Thyroid gland (tissue), 4 donors: ENCODE results near the gene DIO1. TPM values are rescaled to one million over a fixed set of nuclear protein-coding genes. Genes with fewer than 3 reads are reported as not detected.
A peak's percentile ranks its signal among the peaks of the same experiment; 100 is the strongest.

Experiments
- DNase-seq, 2 donors: peaks; one replicate each; pipeline ENCODE4 v3.0.0-alpha.2; 2019
- H3K27ac ChIP-seq, 3 donors: fragments of 200-600 bp; sonication (generic); 1 replicate in 2 of 3; 2 replicates in 1 of 3; pipeline ENCODE4 v1.5.1; 2016 to 2019; ENCODE audit warnings: mild to moderate bottlenecking in 1 of 3, moderate library complexity in 1 of 3
- H3K27me3 ChIP-seq: fragments of 200-600 bp; sonication (generic); one replicate; pipeline ENCODE4 v1.5.1; 2019
- H3K36me3 ChIP-seq, 2 donors: fragments of 200-600 bp; sonication (generic); one replicate each; pipeline ENCODE4 v1.5.1; 2016 to 2019
- H3K4me1 ChIP-seq, 2 donors: fragments of 200-600 bp; sonication (generic); one replicate each; pipeline ENCODE4 v1.5.1; 2017 to 2019
- H3K4me3 ChIP-seq, 3 donors: fragments of 200-600 bp; sonication (generic); replicated peaks in 1 of 3; 1 replicate in 2 of 3; 2 replicates in 1 of 3; pipeline ENCODE4 v1.5.1; 2016; ENCODE audit warnings: mild to moderate bottlenecking in 1 of 3
- H3K9me3 ChIP-seq: fragments of 200-600 bp; sonication (generic); one replicate; pipeline ENCODE4 v1.5.1; 2017
- POLR2A ChIP-seq, 2 donors: fragments of 450-650 bp; IDR thresholded peaks; one replicate each; pipeline ENCODE4 v1.6.1; 2017; ENCODE audit warnings: antibody characterized with exemption in 2 of 2, mild to moderate bottlenecking in 2 of 2, moderate library complexity in 1 of 2
- WGBS, 2 donors: methylation state at CpG; one replicate each; pipeline ENCODE4 v1.1.5; 2017; 5-methylcytosine and 5-hydroxymethylcytosine counted together
- intact Hi-C: fragments of 100-400 bp; cut with DNase I; formaldehyde crosslinking; loops from one replicate; pipeline ENCODE4 v1.15.1; 2023
- total RNA-seq, 4 donors: library from RNA; depleted of rRNA; stranded (reverse); fragments of >200 nt; gene quantifications; one replicate each; pipeline ENCODE4 v1.2.3, GENCODE V29; 2016
- TF ChIP-seq, protein P1 (sequence below), 6 experiments: fragments of 200-600 bp in 3 of 6; fragments of 450-650 bp in 3 of 6; sonication (generic) in 3 of 6; IDR thresholded peaks; one replicate each; pipeline ENCODE4 v1.5.1; 2016 to 2019; ENCODE audit warnings: antibody characterized with exemption in 6 of 6, mild to moderate bottlenecking in 2 of 6, inconsistent platforms in 1 of 6, moderate library complexity in 1 of 6

The DIO1 gene
- total RNA-seq, 4 donors from 2014 or later: 219 to 492 (median 343) TPM

DNA sequence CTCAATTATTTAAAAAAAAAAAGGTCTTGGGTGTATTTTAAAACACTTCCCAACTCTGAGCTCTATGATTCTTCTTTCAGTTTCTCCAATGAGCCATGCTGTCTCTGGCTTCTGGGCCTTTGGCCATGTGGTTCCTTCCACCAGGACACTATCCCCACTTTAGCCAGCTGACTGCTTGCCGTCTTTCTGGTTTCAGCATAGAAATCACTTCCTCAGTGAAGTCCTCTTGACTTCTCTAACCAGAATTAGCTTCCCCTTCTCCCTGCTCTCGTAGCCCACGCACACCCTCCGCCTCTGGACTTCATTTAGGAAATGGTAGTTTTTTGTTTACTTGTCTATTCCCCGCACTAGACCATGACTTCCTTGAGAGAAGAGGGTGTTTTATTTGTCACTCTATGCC is 1.1 kb upstream of the DIO1 start:
- no peak overlapping the region for H3K4me3 ChIP-seq
- H3K27me3 ChIP-seq: no peaks in the 10 kb centered on the region
- intact Hi-C loops: no loop called here
- H3K4me1 ChIP-seq: peaks cover 13 to 36% of the 10 kb centered on the region in 2 donors
- no peaks in the 10 kb centered on the region for H3K36me3 ChIP-seq
- no peak for TF ChIP-seq POLR2A (IDR thresholded peaks at IDR 0.05)
- TF ChIP-seq, protein P1, sequence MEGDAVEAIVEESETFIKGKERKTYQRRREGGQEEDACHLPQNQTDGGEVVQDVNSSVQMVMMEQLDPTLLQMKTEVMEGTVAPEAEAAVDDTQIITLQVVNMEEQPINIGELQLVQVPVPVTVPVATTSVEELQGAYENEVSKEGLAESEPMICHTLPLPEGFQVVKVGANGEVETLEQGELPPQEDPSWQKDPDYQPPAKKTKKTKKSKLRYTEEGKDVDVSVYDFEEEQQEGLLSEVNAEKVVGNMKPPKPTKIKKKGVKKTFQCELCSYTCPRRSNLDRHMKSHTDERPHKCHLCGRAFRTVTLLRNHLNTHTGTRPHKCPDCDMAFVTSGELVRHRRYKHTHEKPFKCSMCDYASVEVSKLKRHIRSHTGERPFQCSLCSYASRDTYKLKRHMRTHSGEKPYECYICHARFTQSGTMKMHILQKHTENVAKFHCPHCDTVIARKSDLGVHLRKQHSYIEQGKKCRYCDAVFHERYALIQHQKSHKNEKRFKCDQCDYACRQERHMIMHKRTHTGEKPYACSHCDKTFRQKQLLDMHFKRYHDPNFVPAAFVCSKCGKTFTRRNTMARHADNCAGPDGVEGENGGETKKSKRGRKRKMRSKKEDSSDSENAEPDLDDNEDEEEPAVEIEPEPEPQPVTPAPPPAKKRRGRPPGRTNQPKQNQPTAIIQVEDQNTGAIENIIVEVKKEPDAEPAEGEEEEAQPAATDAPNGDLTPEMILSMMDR (IDR thresholded peaks at IDR 0.05): no peak
- 76 to 79% methylated on average over 5 of the region's 5 CpGs for WGBS, 2 donors
- H3K27ac ChIP-seq: peak overlapping the region; percentile 43 to 91 (median 78)
- H3K9me3 ChIP-seq: no peaks in the 10 kb centered on the region
- no peak for DNase-seq

DNA sequence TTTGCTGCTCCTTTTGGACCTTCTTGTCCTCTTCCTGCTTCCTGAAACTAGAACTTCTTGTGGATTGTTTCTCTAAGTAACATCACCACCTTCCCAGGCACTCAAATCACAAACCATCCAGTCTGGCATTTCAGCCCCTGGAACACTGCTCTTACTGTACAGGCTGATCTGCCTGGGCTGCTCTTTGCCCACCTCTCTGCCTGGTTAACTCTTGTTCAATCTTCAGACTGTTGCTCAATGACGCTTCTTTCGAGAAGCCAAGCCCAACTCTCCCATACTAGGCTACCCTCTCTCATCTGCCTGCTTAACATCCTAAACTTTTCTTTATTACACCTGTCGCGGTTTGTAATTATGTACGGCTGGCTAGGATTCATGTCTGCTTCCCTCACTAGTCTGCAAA is 657 bp downstream of the DIO1 start:
- Histone ChIP-seq H3K4me3 (peak overlapping the region; percentile 12 to 34 (median 20)), H3K36me3 (no peaks in the 10 kb centered on the region), H3K4me1 (peaks cover 19 to 41% of the 10 kb centered on the region in 2 donors), H3K9me3 (no peaks in the 10 kb centered on the region), H3K27ac (peak overlapping the region; percentile 42 to 91 (median 78)), H3K27me3 (no peaks in the 10 kb centered on the region)
- peak in 1 of 2 donors; percentile 27 for DNase-seq
- TF ChIP-seq, protein P1 (IDR thresholded peaks at IDR 0.05): no peak
- no peak for TF ChIP-seq POLR2A (IDR thresholded peaks at IDR 0.05)
- 58 to 82% methylated on average over 5 of the region's 5 CpGs for WGBS, 2 donors
- intact Hi-C loops: no loop called here

DNA sequence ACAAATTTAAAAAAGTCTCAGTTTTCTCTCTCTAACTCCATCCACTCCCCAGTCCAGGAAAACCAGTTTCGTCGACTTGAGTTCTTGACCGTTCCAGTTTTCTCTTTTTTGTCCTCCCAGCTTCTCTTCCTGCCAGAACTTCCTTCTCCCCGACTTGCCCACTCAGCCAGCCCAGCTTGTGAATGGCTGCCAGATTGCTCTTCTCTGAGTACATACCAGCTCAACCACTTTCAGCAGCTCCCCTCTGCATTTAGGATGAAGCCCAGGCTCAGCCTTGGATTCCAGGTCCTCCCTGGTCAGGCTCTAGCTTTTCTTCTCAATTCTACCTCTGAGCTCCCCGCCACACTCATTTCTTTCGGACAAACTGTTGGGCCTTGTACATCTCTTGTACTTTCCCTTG is 1.4 kb downstream of the DIO1 start:
- intact Hi-C loops: no loop called here
- H3K27me3 ChIP-seq: no peaks in the 10 kb centered on the region
- TF ChIP-seq, protein P1 (IDR thresholded peaks at IDR 0.05): no peak
- peak in 1 of 2 donors; percentile 23 for TF ChIP-seq POLR2A (IDR thresholded peaks at IDR 0.05)
- peak overlapping the region in 1 of 3 donors; percentile 34 for H3K4me3 ChIP-seq
- peak; percentile 77 for DNase-seq
- 46 to 48% methylated on average over 6 of the region's 6 CpGs for WGBS, 2 donors
- H3K36me3 ChIP-seq: no peaks in the 10 kb centered on the region
- peaks cover 23 to 46% of the 10 kb centered on the region in 2 donors for H3K4me1 ChIP-seq
- H3K9me3 ChIP-seq: no peaks in the 10 kb centered on the region
- peak overlapping the region; percentile 42 to 91 (median 78) for H3K27ac ChIP-seq

DNA sequence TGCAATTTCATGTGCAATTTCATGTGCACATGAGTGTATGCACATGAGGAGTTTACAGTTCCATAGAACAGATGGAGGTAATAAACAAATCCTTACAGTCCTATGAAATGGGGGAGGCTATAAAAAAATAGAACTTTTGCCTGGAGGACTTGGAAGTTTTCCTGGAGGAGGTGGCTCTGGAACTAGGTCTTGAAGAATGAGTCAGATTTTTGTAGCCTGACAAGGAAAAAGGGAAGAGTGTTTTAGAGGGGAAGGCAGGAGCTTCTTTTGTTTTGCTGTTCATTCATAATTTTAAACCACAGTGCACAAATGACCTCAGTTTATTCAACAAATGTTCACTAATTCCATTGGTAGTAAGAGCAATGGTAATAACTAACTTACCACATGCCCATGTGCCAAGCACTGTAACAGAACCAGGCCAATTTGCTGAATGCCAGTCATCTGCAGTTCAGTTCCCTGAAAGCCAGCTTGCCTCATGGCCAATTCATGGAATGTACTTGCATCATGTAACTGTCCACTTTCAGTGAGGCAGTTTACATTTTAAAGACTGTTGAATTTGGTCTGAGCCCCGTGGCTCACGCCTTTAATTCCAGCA is 2.7 kb downstream of the DIO1 start:
- Histone ChIP-seq H3K27ac (peak overlapping the region; percentile 2 to 91 (median 78)), H3K4me1 (peaks cover 23 to 56% of the 10 kb centered on the region in 2 donors), H3K4me3 (peak overlapping the region in 1 of 3 donors; percentile 3), H3K27me3 (no peaks in the 10 kb centered on the region), H3K36me3 (no peaks in the 10 kb centered on the region), H3K9me3 (no peaks in the 10 kb centered on the region)
- WGBS, 2 donors: 38 to 64% methylated on average over 2 of the region's 2 CpGs
- DNase-seq: peak in 1 of 2 donors; percentile 37
- TF ChIP-seq, protein P1 (IDR thresholded peaks at IDR 0.05): no peak
- no peak for TF ChIP-seq POLR2A (IDR thresholded peaks at IDR 0.05)
- intact Hi-C loops: no loop called here

DNA sequence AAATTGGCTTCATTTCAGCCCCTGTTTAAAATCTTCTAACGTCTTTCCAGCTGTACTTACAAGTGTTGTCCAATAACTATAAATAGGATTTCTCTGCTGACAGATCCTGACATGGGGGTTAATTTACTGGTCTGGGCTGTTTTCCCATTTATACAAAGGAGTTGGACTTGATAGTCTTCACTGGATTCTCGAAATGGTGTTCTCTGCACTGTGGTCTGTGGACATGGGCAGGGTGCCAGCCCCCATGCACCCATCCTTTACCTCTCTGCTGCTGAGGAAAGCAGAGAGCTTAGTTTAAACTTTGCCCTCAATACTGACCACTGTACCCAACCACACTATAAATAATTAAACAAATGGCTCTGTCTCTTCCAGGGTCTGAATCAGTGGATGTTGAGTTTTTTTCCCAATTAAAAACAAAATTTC is 5.2 kb downstream of the DIO1 start:
- H3K4me1 ChIP-seq: peaks cover 23 to 72% of the 10 kb centered on the region in 2 donors

More for the DNA sequence above, 5.2 kb downstream of the DIO1 start:
- no peaks in the 10 kb centered on the region for H3K9me3 ChIP-seq
- no peak overlapping the region for H3K4me3 ChIP-seq
- TF ChIP-seq, protein P1 (IDR thresholded peaks at IDR 0.05): no peak
- no peak for TF ChIP-seq POLR2A (IDR thresholded peaks at IDR 0.05)
- no peaks in the 10 kb centered on the region for H3K27me3 ChIP-seq
- DNase-seq: peak; percentile 86
- H3K36me3 ChIP-seq: no peaks in the 10 kb centered on the region
- intact Hi-C loops: no loop called here
- peak overlapping the region; percentile 63 to 91 (median 82) for H3K27ac ChIP-seq
- WGBS, 2 donors: 3 to 12% methylated on average over 2 of the region's 2 CpGs
